ENCODE results near the gene DIP2C.

The DIP2C gene

DNA sequence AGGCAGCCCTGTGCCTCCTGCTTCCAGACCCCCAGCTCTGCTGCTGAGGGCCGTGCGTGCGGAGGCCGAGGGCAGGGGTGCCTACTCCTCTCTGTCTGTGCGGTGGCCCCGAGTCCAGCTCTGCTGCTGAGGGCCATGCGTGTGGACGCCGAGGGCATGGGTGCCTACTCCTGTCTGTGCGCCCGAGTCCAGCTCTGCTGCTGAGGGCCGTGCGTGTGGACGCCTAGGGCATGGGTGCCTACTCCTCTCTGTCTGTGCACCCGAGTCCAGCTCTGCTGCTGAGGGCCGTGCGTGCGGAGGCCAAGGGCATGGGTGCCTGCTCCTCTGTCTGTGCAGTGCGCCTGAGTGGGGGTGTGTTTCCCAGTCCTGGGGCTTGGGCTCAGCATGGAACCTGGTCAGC, 411.5 kb downstream of the DIP2C start:
- H3K27ac ChIP-seq = no peak overlapping the region
- no peak for TF ChIP-seq ZFX (IDR thresholded peaks at IDR 0.05)
- TF ChIP-seq, protein P1, sequence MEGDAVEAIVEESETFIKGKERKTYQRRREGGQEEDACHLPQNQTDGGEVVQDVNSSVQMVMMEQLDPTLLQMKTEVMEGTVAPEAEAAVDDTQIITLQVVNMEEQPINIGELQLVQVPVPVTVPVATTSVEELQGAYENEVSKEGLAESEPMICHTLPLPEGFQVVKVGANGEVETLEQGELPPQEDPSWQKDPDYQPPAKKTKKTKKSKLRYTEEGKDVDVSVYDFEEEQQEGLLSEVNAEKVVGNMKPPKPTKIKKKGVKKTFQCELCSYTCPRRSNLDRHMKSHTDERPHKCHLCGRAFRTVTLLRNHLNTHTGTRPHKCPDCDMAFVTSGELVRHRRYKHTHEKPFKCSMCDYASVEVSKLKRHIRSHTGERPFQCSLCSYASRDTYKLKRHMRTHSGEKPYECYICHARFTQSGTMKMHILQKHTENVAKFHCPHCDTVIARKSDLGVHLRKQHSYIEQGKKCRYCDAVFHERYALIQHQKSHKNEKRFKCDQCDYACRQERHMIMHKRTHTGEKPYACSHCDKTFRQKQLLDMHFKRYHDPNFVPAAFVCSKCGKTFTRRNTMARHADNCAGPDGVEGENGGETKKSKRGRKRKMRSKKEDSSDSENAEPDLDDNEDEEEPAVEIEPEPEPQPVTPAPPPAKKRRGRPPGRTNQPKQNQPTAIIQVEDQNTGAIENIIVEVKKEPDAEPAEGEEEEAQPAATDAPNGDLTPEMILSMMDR (conservative IDR thresholded peaks at IDR 0.05) = no peak

DNA sequence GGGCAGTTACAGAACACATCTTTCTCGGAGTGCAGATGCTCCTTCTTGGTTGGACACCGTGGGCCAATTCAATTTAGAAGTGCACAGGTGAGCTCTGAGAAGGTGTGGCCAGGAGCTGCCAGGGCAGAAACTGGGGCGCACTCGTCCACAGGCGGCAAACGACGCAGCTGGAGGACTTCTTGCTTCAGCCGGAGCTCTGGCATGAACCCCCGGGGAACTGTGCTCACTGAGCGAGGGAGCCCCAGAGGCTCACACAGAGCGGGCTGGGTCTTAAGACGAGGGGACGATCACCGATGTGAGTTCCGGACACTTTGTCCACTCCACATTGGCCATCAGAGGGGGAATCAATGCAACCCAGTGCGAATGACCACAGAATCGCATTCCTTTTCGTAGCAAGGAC, 413.8 kb downstream of the DIP2C start:
- no peak overlapping the region for H3K27ac ChIP-seq
- no peak for TF ChIP-seq ZFX (IDR thresholded peaks at IDR 0.05)
- TF ChIP-seq, protein P1 (conservative IDR thresholded peaks at IDR 0.05) = no peak

DNA sequence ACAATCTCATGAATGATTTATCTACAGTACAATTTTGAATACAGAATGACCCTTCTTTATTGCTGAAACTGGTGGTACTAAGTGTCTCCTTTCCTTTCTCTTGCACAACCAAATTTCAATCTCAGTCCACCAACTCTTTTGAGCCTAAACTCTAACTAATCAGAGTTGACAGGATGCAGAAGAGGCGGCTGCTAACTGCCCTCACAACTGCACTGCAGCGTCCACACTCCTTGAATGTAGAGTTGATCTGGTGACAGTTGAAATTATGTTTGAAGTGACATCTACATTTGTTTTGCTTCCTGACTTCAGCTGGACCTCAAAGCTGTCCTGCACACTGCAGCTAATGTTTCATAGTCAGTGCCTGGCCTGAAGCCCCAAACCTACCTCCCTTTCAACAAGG, 414.6 kb downstream of the DIP2C start:
- TF ChIP-seq, protein P1 (conservative IDR thresholded peaks at IDR 0.05) = no peak
- TF ChIP-seq ZFX (IDR thresholded peaks at IDR 0.05) = no peak
- no peak overlapping the region for H3K27ac ChIP-seq

DNA sequence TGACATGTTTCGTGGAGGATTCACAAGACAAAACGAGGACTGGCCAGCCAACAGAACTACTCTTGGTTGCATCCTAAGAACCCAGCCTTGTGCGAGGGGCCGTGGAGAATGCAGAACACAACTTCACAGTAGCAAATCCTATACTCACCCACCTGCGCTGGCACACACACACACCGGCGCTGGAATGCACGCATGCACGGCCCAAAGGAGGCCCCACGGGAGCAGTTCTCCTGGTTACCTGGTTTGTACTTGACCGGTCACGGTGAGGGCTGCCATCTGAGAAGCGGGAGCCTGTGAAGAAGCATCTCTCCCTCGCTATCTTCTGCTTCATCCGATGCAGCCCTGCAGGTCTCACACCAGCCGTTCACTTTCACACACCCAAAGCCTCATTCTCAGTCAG, 416.4 kb downstream of the DIP2C start:
- no peak overlapping the region for H3K27ac ChIP-seq
- TF ChIP-seq, protein P1 (conservative IDR thresholded peaks at IDR 0.05) = no peak
- no peak for TF ChIP-seq ZFX (IDR thresholded peaks at IDR 0.05)

DNA sequence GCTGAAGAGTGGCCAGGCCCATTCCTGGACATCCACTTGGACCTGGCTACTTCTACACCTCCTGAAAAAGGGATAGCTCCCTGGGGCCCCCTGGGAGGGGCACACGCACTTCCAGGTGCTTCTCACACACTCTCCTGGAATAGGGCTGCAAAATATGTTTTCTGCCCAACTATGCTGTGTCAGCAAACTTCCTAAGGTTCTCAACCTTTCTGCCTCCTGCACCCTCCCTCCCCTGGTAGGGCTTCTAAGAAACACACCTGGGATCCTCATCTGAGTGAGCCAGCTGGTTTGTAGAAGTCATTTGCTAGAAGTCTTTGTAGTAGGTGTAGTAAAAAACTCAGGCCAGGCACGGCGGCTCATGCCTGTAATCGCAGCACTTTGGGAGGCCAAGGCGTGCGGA, 417.7 kb downstream of the DIP2C start:
- H3K27ac ChIP-seq = no peak overlapping the region
- TF ChIP-seq, protein P1 (conservative IDR thresholded peaks at IDR 0.05) = no peak
- TF ChIP-seq ZFX (IDR thresholded peaks at IDR 0.05) = no peak

DNA sequence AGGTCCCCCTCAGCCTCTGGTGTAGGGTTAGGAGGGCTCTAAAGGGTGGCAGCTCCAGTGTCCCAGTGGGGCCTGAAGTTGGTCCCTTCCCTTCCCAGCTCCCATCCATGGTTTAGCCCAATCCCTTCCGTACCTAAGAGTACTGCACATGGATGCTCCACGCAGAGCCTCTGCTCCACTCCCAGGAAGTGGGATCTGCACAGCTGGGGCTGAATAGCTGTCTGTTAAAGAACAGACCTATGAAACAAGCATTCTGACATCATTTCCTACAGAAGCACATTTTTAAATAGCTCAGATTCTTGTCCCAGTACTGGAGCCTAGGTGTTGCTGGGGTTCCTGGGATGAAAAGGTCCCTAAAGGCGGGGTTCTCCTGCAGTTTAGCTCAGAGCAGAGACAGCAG, 418.3 kb downstream of the DIP2C start:
- no peak overlapping the region for H3K27ac ChIP-seq
- no peak for TF ChIP-seq ZFX (IDR thresholded peaks at IDR 0.05)
- TF ChIP-seq, protein P1 (conservative IDR thresholded peaks at IDR 0.05) = no peak

DNA sequence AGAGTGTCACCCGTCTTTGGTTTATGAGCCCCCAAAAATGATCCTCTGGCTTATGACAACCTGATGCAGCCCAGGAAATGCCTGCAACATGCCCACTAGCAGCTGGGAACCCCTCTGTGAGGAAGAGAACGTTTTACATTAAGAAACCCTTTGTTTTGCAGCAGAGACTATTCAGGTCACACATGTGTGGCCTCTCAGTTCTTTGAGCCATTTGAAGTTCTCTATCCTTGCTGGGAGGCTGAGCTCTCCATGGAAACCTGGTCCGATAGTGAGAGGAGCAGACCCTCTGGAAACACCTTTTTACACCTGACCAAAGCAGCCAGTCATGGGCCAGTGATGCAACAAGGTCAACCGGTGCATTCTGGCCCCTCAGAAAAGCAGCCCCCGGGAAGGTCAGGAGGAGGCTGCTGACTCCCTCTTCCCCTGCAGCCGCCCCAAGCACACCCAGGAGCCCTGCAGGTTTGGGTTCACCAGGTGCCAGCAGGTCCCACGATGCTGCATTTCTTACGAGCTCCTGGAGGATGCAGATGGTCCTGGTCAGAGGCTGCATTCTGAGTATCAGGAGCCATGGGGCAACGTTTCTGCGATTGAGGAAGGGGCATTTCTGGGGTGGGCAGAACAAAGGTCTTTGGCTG, 419.9 kb downstream of the DIP2C start:
- TF ChIP-seq ZFX (IDR thresholded peaks at IDR 0.05) = no peak
- TF ChIP-seq, protein P1 (conservative IDR thresholded peaks at IDR 0.05) = no peak

More for the DNA sequence above, 419.9 kb downstream of the DIP2C start:
- no peak overlapping the region for H3K27ac ChIP-seq
